Lower lobe of right lung (tissue), 2 donors: ENCODE results near the gene CHST13. TPM values are rescaled to one million over a fixed set of nuclear protein-coding genes. Genes with fewer than 3 reads are reported as not detected.
"Not testable (repeated sequence)": the region's sequence is repeated elsewhere in the genome, so short reads cannot be mapped to it uniquely, and the experiment has no call there.

Experiments used
- ATAC-seq, 2 donors: fragments of 200-7000 bp; cut with Tn5 transposase; one replicate each; pipeline ENCODE4 v1.9.1; 2020 to 2022; ENCODE audit warnings: mild to moderate bottlenecking in 2 of 2, moderate library complexity in 2 of 2
- DNase-seq: peaks from one replicate; pipeline ENCODE4 v3.0.0-alpha.2; 2020
- H3K27ac ChIP-seq: fragments of 200-600 bp; one replicate; pipeline ENCODE4 v1.8.0; 2022
- H3K27me3 ChIP-seq: fragments of 200-600 bp; one replicate; pipeline ENCODE4 v1.8.0; 2022; ENCODE audit warnings: low read depth
- H3K36me3 ChIP-seq: fragments of 200-600 bp; one replicate; pipeline ENCODE4 v1.8.0; 2022; ENCODE audit warnings: mild to moderate bottlenecking
- H3K4me1 ChIP-seq: fragments of 200-600 bp; one replicate; pipeline ENCODE4 v1.8.0; 2022
- H3K4me3 ChIP-seq: fragments of 200-600 bp; one replicate; pipeline ENCODE4 v1.8.0; 2022; ENCODE audit warnings: mild to moderate bottlenecking
- H3K9me3 ChIP-seq: fragments of 200-600 bp; one replicate; pipeline ENCODE4 v1.8.0; 2022
- intact Hi-C: fragments of 100-400 bp; cut with DNase I; formaldehyde crosslinking; loops from one replicate; pipeline ENCODE4 v1.11.0; 2022
- total RNA-seq: library from RNA; stranded (reverse); fragmentation: NEBNext Ultra II Directional; extraction: Animal tissue kit (Norgen Biotek cat#: 25700); gene quantifications from one replicate; pipeline ENCODE4 v1.2.1, GENCODE V29; 2021
- TF ChIP-seq, protein P1 (sequence below): fragments of 200-600 bp; IDR thresholded peaks from one replicate; pipeline ENCODE4 v1.8.0; 2022; ENCODE audit warnings: antibody characterized with exemption, mild to moderate bottlenecking
- donor health status: DM: no; HTN: yes; CAD: no; lungs with severe emphysema.

The CHST13 gene
- total RNA-seq, 1 donor from 2014 or later = 1.5 TPM

DNA sequence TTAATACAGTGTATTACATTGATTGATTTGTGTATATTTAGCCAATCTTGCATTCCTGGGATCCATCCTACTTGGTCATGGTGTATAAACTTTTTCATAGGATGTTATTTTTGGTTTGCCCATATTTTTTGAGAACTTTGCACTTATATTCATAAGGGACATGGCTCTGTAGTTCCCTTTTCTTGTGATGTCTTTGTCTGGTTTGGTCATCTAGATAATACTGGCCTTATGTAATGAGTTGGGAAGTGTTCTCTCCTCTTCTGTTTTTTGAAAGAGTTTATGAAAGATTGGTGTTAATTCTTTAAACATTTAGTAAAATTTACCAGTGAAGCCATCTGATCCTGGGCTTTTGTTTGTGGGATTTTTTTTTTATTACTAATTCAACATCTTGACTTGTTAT lies 9.6 kb downstream of the CHST13 start:
- TF ChIP-seq, protein P1, sequence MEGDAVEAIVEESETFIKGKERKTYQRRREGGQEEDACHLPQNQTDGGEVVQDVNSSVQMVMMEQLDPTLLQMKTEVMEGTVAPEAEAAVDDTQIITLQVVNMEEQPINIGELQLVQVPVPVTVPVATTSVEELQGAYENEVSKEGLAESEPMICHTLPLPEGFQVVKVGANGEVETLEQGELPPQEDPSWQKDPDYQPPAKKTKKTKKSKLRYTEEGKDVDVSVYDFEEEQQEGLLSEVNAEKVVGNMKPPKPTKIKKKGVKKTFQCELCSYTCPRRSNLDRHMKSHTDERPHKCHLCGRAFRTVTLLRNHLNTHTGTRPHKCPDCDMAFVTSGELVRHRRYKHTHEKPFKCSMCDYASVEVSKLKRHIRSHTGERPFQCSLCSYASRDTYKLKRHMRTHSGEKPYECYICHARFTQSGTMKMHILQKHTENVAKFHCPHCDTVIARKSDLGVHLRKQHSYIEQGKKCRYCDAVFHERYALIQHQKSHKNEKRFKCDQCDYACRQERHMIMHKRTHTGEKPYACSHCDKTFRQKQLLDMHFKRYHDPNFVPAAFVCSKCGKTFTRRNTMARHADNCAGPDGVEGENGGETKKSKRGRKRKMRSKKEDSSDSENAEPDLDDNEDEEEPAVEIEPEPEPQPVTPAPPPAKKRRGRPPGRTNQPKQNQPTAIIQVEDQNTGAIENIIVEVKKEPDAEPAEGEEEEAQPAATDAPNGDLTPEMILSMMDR = no peak
- no peak overlapping the region for H3K27ac ChIP-seq
- H3K4me1 ChIP-seq = no peaks in the 10 kb centered on the region
- peaks cover 4% of the 10 kb centered on the region for H3K27me3 ChIP-seq
- ATAC-seq (no peak), DNase-seq (no peak)
- H3K9me3 ChIP-seq = no peaks in the 10 kb centered on the region
- H3K36me3 ChIP-seq = no peaks in the 10 kb centered on the region
- no peak overlapping the region for H3K4me3 ChIP-seq
- intact Hi-C loops = no loop called here

DNA sequence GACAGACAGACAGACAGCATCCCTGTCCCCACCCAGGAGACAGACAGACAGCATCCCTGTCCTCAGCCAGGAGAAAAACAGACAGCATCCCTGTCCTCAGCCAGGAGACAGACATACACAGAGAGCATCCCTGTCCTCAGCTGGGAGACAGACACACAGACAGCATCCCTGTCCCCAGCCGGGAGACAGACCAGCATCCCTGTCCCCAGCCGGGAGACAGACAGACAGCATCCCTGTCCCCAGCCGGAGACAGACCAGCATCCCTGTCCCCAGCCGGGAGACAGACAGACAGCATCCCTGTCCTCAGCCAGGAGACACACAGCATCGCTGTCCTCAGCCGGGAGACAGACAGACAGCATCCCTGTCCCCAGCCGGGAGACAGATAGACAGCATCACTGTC lies 10.8 kb downstream of the CHST13 start:
- peak; percentile 0 for DNase-seq
- intact Hi-C loops = not testable (repeated sequence)

DNA sequence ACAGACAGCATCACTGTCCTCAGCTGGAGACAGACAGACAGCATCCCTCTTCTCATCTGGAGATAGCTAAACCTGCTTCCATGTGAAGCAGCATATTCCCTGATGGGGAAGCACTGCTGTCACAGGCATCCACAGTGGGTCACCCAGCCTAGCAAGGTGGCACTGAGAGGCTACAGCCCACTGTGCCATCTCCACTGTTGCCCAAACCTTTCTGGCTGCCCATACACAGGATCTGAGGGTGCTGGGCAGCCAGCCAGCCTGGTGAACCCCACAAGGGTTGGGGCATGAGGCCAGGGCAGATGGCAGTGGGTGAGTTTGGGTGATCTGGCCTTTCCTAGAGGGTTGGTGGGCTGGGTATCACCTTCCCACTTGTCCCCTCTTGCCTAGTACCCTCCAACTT lies 11.7 kb downstream of the CHST13 start:
- DNase-seq = peak; percentile 18
- Histone ChIP-seq H3K36me3 (no peaks in the 10 kb centered on the region), H3K4me3 (no peak overlapping the region), H3K4me1 (peaks cover 5% of the 10 kb centered on the region), H3K27me3 (peaks cover 4% of the 10 kb centered on the region), H3K27ac (no peak overlapping the region), H3K9me3 (no peaks in the 10 kb centered on the region)
- intact Hi-C loops = no loop called here
- ATAC-seq = no peak
- TF ChIP-seq, protein P1 = no peak

More for the DNA sequence above, 10.8 kb downstream of the CHST13 start:
- not testable (repeated sequence) for H3K27me3 ChIP-seq, ATAC-seq, H3K4me1 ChIP-seq, H3K36me3 ChIP-seq, H3K9me3 ChIP-seq, H3K27ac ChIP-seq, H3K4me3 ChIP-seq

DNA sequence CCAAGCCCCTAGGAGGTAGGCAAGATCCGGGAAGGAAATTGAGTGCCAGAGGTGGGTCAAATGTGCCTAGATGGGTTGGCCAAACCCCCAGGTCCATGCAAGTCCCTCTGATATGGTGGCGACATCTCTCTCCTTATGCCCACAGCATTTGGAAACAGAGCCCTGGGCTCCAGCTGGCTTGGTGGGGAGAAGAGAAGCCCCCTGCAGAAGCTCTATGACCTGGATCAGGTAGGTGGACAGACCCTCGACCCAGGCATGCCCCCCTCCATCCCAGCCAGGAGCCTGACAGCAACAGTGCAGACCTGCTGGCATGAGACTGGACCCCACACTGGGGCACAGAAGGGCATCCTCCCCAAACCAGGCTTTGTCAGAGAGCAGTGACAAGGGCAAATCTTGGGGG lies 12.2 kb downstream of the CHST13 start:
- Histone ChIP-seq H3K9me3 (no peaks in the 10 kb centered on the region), H3K4me3 (no peak overlapping the region), H3K27ac (no peak overlapping the region), H3K27me3 (peaks cover 4% of the 10 kb centered on the region), H3K4me1 (peaks cover 8% of the 10 kb centered on the region), H3K36me3 (no peaks in the 10 kb centered on the region)
- TF ChIP-seq, protein P1 = no peak
- DNase-seq (peak; percentile 20), ATAC-seq (no peak)
- intact Hi-C loops = no loop called here

DNA sequence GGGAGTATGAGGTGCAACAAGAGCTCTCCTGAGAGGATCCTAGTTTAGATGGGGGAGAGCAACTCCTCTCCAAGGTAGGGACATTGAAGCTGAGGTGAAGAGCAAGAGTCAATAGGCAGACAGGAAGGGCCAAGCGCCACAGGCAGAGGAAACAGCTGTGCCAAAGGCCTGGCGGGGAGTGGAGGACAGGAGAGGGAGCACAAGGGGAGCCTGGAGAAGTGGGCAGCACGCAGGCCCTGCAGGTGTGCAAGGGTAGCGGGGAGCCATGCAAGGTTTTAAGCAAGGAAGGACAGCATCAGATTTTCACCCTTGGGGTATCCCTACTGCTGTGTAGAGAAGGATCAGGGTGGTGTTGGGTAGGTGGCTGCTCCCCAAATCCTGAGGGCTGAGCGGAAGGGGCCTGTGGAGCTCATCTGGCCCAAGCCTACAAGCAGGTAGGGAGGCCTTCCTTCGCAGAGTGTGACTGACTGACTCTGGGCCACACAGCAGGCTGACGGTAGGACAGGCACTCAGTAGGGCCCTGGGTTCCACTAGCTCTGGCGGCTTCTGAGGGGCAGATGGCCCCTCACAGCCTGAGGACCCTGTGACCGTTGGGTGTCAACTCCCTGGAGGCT lies 13.3 kb downstream of the CHST13 start:
- ATAC-seq = peak in 1 of 2 donors; percentile 3
- intact Hi-C loops = no loop called here
- H3K9me3 ChIP-seq = no peaks in the 10 kb centered on the region
- peaks cover 8% of the 10 kb centered on the region for H3K4me1 ChIP-seq
- no peaks in the 10 kb centered on the region for H3K36me3 ChIP-seq
- TF ChIP-seq, protein P1 = no peak
- H3K27me3 ChIP-seq = peaks cover 15% of the 10 kb centered on the region
- H3K27ac ChIP-seq = no peak overlapping the region
- peak; percentile 28 for DNase-seq
- no peak overlapping the region for H3K4me3 ChIP-seq

DNA sequence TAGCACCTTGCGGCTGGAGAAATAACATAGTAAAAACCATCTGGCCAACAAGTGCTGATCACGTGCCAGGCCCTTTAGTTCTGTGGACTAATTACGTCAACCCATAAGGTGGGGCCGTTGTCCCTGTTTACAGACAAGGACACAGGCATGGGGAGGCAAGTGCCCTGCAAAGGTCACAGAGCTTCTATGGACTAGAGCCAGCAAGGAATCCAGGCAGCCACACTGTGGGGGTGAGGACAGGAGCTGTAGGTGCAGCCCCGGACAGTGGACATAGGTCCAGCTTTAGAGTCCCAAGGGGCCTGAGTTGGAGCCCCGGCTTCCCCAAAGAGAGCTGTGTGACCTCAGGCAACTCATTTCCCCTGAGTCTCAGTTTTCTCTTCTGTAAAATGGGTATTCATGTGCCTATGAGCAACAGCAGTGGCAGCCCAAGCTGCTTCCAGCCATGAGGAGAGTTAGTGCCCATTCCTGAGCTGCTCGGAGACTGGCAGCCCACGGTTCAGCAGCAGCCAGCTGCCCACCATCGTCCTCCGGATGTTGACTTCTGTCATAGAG lies 13.9 kb downstream of the CHST13 start:
- peak; percentile 43 for DNase-seq
- no peaks in the 10 kb centered on the region for H3K36me3 ChIP-seq
- peaks cover 8% of the 10 kb centered on the region for H3K4me1 ChIP-seq
- TF ChIP-seq, protein P1 = no peak
- no peak overlapping the region for H3K4me3 ChIP-seq
- intact Hi-C loops = no loop called here
- H3K27me3 ChIP-seq = peaks cover 20% of the 10 kb centered on the region
- peak; percentile 46 to 65 for ATAC-seq
- H3K27ac ChIP-seq = no peak overlapping the region
- H3K9me3 ChIP-seq = no peaks in the 10 kb centered on the region
